ENCODE measurements around the gene MACROD1. TPM values are rescaled to one million over a fixed set of nuclear protein-coding genes. Genes with fewer than 3 reads are reported as not detected.

MACROD1 gene
- total and polyA plus RNA-seq, 10 of the 15 experiments (the other 5 are each of a cell fraction or from before 2014, with no cell fraction given) = 1.2 to 22.7 (median 11.3) TPM; not detected in 1

GRCh38 chr11:64125676-64126075 lies 40.2 kb downstream of the MACROD1 start (continued):
- TF ChIP-seq ATF2 (IDR thresholded peaks at IDR 0.05; ENCODE audit: low read length) (no peak), GATAD2B (conservative IDR thresholded peaks at IDR 0.05; ENCODE audit: low read depth) (no peak), RFX5 (IDR thresholded peaks at IDR 0.05; ENCODE audit: low read depth, low read length) (no peak), ETV6 (conservative IDR thresholded peaks at IDR 0.05 in 1 of 2, IDR thresholded peaks at IDR 0.05 in 1 of 2; ENCODE audit: borderline replicate concordance in 1 of 2, low read depth in 1 of 2) (no peak), ZSCAN29 (IDR thresholded peaks at IDR 0.05) (no peak), GABPA (IDR thresholded peaks at IDR 0.05; ENCODE audit: low read depth) (no peak), SUZ12 (IDR thresholded peaks at IDR 0.05; ENCODE audit: unreplicated experiment) (no peak), TBL1XR1 (IDR thresholded peaks at IDR 0.05; ENCODE audit: low read depth, low read length) (no peak), CEBPZ (IDR thresholded peaks at IDR 0.05; ENCODE audit: low read depth, low read length) (no peak)

- ChIA-PET SMC1A (ENCODE audit: uncharacterized antibody, unreplicated experiment) (no interaction called here), POLR2A (no interaction called here), RAD21 (ENCODE audit: unreplicated experiment) (no interaction called here), CTCF (no interaction called here)
- DNase-seq (ENCODE audit: low read depth, low spot score) (no peak), ATAC-seq (no peak), FAIRE-seq (no peak)
- 26% methylated on average over 9 of the region's 9 CpGs for WGBS (ENCODE audit: insufficient coverage, insufficient replicate concordance, low lambda C conversion rate, missing lambda C conversion rate)
- in situ Hi-C loops (cut with MboI) = no loop called here
- no peaks in the 10 kb centered on the region for H3K4me1 ChIP-seq (ENCODE audit: control insufficient read depth, insufficient read depth, low read length)
- H3K27me3 ChIP-seq (replicated peaks in 1 of 2; ENCODE audit: control insufficient read depth in 2 of 2, insufficient read depth in 2 of 2, low read length in 1 of 2) = no peaks in the 10 kb centered on the region; a peak in 1 of 4 replicates
- no peak overlapping the region for H3K27ac ChIP-seq (ENCODE audit: control insufficient read depth, insufficient read depth)
- H3K9me3 ChIP-seq (replicated peaks; ENCODE audit: control insufficient read depth, insufficient read depth, low read length) = no peaks in the 10 kb centered on the region
- no peak overlapping the region for H3K4me3 ChIP-seq
- no peaks in the 10 kb centered on the region for H3K79me2 ChIP-seq (ENCODE audit: control insufficient read depth, insufficient read depth, low read length)
- no peak overlapping the region for H3K9ac ChIP-seq (ENCODE audit: control insufficient read depth, insufficient read depth, low read length)
- intact Hi-C loops (cut with micrococcal nuclease; ENCODE audit: unreplicated experiment) = no loop called here
- no peak for TF ChIP-seq CBX3 (IDR thresholded peaks at IDR 0.05; ENCODE audit: borderline replicate concordance, low read depth)
- TF ChIP-seq NR2C2 (IDR thresholded peaks at IDR 0.05; ENCODE audit: borderline replicate concordance, control insufficient read depth, insufficient read length, low read depth) = no peak
- no peak for TF ChIP-seq SIN3A (IDR thresholded peaks at IDR 0.05; ENCODE audit: low read depth, low read length)
- no peak for TF ChIP-seq TBL1XR1 (IDR thresholded peaks at IDR 0.05; ENCODE audit: low read depth, low read length)
- TF ChIP-seq NRF1 (conservative IDR thresholded peaks at IDR 0.05; ENCODE audit: low read depth, low read length) = no peak
- no peak for TF ChIP-seq IRF5 (IDR thresholded peaks at IDR 0.05; ENCODE audit: borderline replicate concordance)
- no peak for TF ChIP-seq WRNIP1 (IDR thresholded peaks at IDR 0.05; ENCODE audit: borderline replicate concordance, low read depth, low read length)
- no peak for TF ChIP-seq IRF3 (IDR thresholded peaks at IDR 0.05)
- no peak for TF ChIP-seq SMARCA5 (IDR thresholded peaks at IDR 0.05)
- no TSS peak for BruUV-seq (replicated peaks)
- H3K4me2 ChIP-seq (ENCODE audit: control insufficient read depth, insufficient read depth) = no peak overlapping the region
- H3K36me3 ChIP-seq (ENCODE audit: control insufficient read depth in 2 of 2, insufficient read depth in 2 of 2, low read length in 1 of 2) = no peaks in the 10 kb centered on the region
- H4K20me1 ChIP-seq (ENCODE audit: control insufficient read depth, insufficient read depth) = no peaks in the 10 kb centered on the region
- H2AFZ ChIP-seq (ENCODE audit: control insufficient read depth, low read depth, low read length) = no peak overlapping the region
These were observed 41.8 kb downstream of the MACROD1 start for GRCh38 chr11:64124147-64124546.

Measured in GM12878 (cell line).